ENCODE data around the gene ANLN. TPM values are rescaled to one million over a fixed set of nuclear protein-coding genes. Genes with fewer than 3 reads are reported as not detected.

Gene ANLN
- total RNA-seq, 1 experiment from 2014 or later = 78.9 TPM

DNA sequence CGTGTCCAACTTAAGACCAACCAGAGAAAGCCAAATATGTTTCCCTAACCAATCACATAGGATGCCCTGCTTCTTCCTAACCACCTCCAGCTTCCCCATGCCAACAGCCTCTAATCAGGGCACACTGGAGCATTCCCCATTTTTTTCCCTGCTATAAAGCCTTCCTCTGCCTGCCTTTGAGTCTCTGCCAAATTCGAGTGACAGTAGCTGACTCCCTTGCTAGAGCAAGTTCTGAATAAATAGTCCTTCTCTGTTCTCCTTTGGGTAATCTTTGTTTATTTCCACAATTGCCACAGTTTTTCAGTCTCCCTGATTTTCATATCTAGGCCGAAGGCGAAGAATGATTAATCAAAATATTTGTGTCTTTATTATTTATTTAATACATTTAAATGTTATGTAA is 96.7 kb downstream of the ANLN start:
- no peaks in the 10 kb centered on the region for H3K27me3 ChIP-seq (ENCODE audit: insufficient read depth, low read length)
- no peak overlapping the region for H2AFZ ChIP-seq (ENCODE audit: low read length)
- H3K4me3 Mint-ChIP-seq = no peak overlapping the region

More for the DNA sequence above, 96.7 kb downstream of the ANLN start:
- Histone ChIP-seq H3K79me1 (ENCODE audit: insufficient read depth, low read depth, low read length, poor library complexity, severe bottlenecking) (no peaks in the 10 kb centered on the region), H3K9me3 (ENCODE audit: control insufficient read depth, low read depth, low read length) (no peaks in the 10 kb centered on the region), H3K23ac (ENCODE audit: insufficient read length, low read depth, low read length) (no peak overlapping the region), H2BK120ac (ENCODE audit: low read depth, low read length, poor library complexity, severe bottlenecking) (no peak overlapping the region), H3K4me1 (ENCODE audit: insufficient read depth, low read length) (no peaks in the 10 kb centered on the region), H4K91ac (ENCODE audit: insufficient read length, low read depth, low read length) (no peak overlapping the region), H2BK15ac (ENCODE audit: low read depth, low read length) (no peak overlapping the region), H3K4ac (ENCODE audit: low read depth, low read length) (no peak overlapping the region), H2BK20ac (ENCODE audit: low read depth, low read length, poor library complexity, severe bottlenecking) (no peak overlapping the region), H2AK5ac (ENCODE audit: insufficient read length, low read length) (no peak overlapping the region), H2BK5ac (ENCODE audit: insufficient read length, low read length) (no peak overlapping the region), H3K14ac (ENCODE audit: insufficient read depth, low read length) (no peak overlapping the region), H3K4me2 (ENCODE audit: insufficient read depth, insufficient read length, low read length) (no peak overlapping the region), H4K8ac (replicated peaks; ENCODE audit: insufficient read length, low read depth, low read length) (peak overlapping the region; percentile 55), H4K20me1 (ENCODE audit: control insufficient read depth, insufficient read depth, insufficient read length) (no peaks in the 10 kb centered on the region), H4K5ac (ENCODE audit: insufficient read length, low read depth, low read length) (no peak overlapping the region), H3K23me2 (ENCODE audit: insufficient read length, low read depth, low read length, poor library complexity, severe bottlenecking) (no peaks in the 10 kb centered on the region), H3K79me2 (ENCODE audit: insufficient read depth, low read length) (no peaks in the 10 kb centered on the region), H3K27ac (ENCODE audit: insufficient read length, low read depth, low read length) (no peak overlapping the region), H3K56ac (ENCODE audit: insufficient read length, low read depth, low read length) (no peak overlapping the region), H3T11ph (ENCODE audit: low read length) (no peak overlapping the region), H2BK12ac (ENCODE audit: insufficient read length, low read depth, low read length) (no peak overlapping the region), H3K18ac (ENCODE audit: insufficient read length, low read depth, low read length) (no peak overlapping the region), H3K9ac (ENCODE audit: extremely low read depth, insufficient read length, low read length) (no peak overlapping the region)
- DNase-seq = no peak
- 0 out of 4 replicates have a peak, but pooled peaks cover 0 to 2% of the 10 kb centered on the region in 2 experiments for H3K4me1 Mint-ChIP-seq
- no peaks in the 10 kb centered on the region for H3K27me3 Mint-ChIP-seq (ENCODE audit: low read depth)
- TF ChIP-seq, protein P1, sequence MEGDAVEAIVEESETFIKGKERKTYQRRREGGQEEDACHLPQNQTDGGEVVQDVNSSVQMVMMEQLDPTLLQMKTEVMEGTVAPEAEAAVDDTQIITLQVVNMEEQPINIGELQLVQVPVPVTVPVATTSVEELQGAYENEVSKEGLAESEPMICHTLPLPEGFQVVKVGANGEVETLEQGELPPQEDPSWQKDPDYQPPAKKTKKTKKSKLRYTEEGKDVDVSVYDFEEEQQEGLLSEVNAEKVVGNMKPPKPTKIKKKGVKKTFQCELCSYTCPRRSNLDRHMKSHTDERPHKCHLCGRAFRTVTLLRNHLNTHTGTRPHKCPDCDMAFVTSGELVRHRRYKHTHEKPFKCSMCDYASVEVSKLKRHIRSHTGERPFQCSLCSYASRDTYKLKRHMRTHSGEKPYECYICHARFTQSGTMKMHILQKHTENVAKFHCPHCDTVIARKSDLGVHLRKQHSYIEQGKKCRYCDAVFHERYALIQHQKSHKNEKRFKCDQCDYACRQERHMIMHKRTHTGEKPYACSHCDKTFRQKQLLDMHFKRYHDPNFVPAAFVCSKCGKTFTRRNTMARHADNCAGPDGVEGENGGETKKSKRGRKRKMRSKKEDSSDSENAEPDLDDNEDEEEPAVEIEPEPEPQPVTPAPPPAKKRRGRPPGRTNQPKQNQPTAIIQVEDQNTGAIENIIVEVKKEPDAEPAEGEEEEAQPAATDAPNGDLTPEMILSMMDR (conservative IDR thresholded peaks at IDR 0.05) = no peak
- no peak overlapping the region for H3K27ac Mint-ChIP-seq
- H3K9me3 Mint-ChIP-seq = peaks cover 8 to 10% of the 10 kb centered on the region in 2 experiments; a peak in 4 of 5 replicates
- H3K36me3 Mint-ChIP-seq (ENCODE audit: insufficient read depth in 1 of 3, low read depth in 3 of 3) = peaks cover 5 to 7% (median 6%) of the 10 kb centered on the region in 3 experiments; a peak in 3 of 7 replicates
- no CpG with 5 or more reads among the region's 4 CpGs for WGBS (ENCODE audit: extremely low coverage, insufficient read length, low lambda C conversion rate)

Data from H9 (cell line).